HL-60/S4 treated with phorbol 12-myristate 13-acetate at 8.2 ng/mL for 4 days and 3 days (cell line): ENCODE data around the gene DDX51.
"Not testable (repeated sequence)": the region's sequence is repeated elsewhere in the genome, so short reads cannot be mapped to it uniquely, and the experiment has no call there.

Experiments used
- in situ Hi-C: fragments of 300-500 bp; cut with MboI; formaldehyde crosslinking; loops from 2 replicates; pipeline ENCODE4 v1.15.0; 2022; ENCODE audit warnings: low sequenced_read_pairs

Gene DDX51

DNA sequence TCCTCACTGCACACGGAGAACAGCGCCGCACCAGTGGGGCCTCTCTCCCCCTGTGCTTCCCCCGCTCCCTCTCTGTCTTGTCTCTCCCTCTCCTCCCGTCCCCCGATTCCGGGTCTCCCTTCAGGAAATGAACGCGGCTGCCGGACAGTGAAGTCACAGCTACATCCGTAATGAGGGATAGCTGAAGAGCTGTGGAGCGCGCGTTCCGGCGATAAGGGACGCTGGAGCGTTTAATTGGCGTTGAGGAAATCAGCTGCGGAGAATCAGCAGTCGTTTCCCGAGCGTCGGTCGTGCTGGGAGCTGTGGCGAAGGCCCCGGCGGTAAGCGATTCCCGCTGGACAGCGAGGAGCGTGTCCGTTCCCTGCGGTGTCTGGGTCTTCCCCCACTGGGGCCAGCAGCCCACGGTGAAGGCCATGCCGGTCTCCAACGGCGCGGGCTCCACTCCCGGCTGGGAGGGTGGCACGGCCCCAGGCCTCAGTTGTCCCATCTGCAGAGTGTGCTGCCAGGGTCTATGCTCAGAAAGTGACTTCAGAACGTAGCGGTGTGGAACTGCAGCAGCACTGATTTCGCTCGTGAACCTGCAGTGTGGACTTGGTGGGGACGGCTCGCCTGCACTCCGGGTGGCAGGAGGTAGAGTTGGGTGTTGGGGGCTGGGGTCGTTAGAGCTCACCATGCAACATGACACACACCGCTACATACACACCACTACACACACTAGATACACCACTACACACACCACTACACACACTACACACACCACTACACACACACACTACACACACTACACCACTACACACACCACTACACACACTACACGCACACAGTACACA is 11.0 kb upstream of the DDX51 start:
- in situ Hi-C loops = no loop called here

GRCh38 chr12:132154341-132154761 is 10.2 kb upstream of the DDX51 start:
- in situ Hi-C loops = no loop called here

DNA sequence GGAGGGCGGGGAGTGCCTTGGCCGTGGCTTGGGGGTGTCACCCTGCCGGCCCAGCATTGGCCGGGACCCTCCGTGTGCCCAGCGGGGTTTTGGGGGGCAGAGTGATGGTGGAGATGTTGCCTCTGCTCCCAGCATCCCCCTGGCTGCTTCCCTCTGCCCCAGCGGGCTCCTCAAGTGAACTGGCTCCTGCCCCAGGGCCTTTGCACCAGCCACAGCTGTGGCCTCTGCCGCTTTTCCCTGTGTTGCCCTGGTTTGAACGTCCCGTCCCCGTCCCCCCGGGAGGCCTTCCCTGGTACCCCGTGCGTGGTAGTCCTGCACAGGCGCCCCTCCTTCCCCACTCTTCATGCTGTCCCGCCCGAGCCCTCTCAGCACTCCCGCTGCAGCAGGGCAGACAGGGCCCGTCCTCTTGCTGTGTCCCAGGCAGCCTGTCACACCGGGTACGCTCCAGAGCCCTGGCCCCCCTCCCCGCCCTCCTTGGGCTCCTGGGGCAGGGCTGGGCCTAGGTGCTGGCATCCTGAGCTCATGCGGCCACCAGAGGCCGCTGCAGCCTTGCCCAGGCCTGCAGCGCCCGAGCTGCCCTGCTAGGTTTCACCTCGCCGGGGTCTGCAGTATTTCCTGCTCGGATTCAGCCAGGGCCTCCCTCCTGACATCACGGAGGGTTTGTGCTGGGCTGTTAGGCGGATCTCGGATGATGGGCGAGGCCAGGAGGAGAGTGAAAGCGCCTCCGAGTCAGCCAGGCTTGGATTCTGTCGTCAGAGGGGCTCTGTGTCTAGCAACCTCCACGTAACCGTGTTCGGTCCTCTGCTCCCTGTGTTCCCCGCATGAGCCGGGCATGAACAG is 9.6 kb upstream of the DDX51 start:
- in situ Hi-C loops = no loop called here

- in situ Hi-C loops = no loop called here
Measured at GRCh38 chr12:132152953-132153352, 8.8 kb upstream of the DDX51 start.

DNA sequence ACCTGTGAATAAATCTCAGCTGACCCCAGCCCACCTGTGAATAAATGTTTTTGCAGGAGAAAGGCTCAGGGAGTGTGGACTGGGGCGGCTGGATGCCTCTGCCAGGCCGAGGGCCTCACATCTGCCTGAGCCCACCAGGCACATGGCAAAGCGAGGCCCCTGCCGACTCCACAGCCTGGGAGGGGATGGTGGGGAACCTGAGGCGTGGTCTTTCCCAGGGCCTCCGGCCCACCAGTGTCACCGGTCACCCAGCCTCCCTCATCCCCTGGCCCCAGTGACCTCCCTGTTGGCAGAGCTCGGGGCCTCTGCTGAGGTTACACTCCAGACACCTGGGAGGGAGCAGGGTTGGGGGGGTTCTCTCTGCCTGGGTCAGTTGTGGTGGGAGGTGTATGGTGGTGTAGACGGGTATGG is 8.3 kb upstream of the DDX51 start:
- in situ Hi-C loops = no loop called here

DNA sequence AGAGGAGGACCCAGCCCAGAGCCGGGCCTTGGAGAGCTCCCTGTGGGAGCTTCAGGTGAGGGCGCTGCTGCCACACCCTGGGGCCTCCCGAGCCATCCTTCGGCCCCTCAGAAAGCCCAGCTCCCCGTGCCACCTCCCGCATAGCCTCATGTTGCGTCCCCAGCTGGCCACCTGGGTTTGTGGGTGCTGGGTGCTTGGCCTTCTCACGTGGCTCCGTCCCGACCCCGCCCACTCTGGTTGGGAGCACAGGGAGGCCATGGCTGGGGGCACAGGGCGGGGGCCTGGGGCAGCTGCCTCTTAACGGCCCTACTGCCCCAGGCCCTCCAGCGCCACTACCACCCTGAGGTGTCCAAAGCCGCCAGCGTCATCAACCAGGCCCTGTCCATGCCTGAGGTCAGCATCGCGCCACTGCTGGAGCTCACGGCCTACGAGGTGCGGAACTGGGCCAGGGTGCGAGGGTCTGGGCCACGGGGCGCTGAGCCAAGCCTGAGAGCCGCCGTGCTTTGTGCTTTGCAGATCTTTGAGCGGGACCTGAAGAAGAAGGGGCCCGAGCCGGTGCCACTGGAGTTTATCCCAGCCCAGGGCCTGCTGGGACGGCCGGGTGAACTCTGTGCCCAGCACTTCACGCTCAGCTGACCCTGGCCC is 7.8 kb upstream of the DDX51 start:
- in situ Hi-C loops = no loop called here

- in situ Hi-C loops = no loop called here
Measured at GRCh38 chr12:132151145-132151765, 7.1 kb upstream of the DDX51 start.

- in situ Hi-C loops = no loop called here
Measured at GRCh38 chr12:132150780-132151144, 6.6 kb upstream of the DDX51 start.

- in situ Hi-C loops = not testable (repeated sequence)
Measured at GRCh38 chr12:132149526-132149925, 5.4 kb upstream of the DDX51 start.

- in situ Hi-C loops = no loop called here
Measured at GRCh38 chr12:132148368-132149045, 4.4 kb upstream of the DDX51 start.

GRCh38 chr12:132147423-132148367 is 3.6 kb upstream of the DDX51 start:
- in situ Hi-C loops = no loop called here

DNA sequence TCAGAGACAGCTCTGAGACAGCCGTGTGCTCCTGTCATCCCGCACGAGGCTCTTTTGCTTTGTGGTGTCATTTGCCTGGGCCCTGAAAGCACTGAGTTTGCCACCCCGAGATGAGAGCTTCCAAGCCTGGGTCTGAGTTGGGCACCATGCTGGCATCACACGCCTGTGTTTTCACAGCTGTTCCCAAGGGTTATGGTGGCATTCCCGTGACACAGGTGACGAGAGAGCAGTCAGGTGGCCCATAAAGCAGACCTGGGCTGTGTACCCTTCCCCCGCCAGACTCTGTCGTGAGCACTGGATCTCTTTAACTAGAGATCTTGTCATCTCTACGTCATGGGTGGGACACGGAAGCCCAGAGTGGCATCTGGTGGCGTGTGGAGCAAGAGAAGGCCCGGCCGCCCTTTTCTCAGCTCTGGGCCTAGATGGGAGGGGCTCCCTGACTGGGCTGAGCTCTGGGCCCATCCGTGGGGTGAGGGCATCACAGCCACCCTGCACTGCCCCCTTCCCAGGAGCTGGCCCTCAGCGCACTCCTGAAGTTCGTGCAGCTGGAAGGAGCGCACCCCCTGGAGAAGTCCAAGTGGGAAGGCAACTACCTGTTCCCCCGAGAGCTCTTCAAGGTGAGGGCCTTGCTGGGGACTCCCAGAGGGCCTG is 2.8 kb upstream of the DDX51 start:
- in situ Hi-C loops = no loop called here

DNA sequence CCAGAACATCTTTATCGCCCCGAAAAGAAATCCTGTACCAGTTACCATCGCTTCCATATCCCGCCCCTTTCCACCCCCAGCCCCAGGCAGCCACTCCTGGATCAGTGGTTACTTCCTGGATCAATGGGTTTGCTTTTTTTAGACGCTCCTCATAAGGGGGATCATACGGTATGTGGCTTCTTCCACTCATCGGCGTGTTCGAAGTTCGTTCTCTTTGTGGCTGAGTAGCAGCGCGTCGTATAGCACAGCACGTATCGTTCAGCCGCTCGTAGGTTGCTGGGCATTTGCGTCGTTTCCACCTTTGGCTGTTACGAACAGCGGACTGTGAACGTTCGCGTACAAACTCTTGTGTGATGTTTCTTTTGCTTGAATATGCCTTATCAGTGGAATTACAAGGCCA is 2.0 kb upstream of the DDX51 start:
- in situ Hi-C loops = no loop called here

DNA sequence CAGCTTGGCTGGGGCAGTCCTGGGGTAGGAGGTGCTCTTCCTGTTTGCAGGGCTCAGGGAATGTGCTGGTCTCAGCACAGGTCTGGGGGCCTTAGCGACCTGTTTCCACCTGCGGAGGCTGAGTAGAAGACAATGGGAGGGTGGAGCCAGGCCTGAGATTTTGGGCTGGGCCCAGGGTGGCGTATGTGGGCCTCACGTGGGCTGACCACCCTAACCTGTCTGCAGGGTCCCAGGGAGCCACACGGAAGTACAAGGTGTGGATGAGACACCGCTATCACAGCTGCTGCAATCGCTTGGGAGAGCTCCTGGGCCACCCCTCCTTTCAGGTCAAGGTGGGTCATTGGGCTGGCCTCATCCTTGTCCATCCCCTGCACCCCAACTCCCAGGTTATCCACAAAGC is 1.2 kb upstream of the DDX51 start:
- in situ Hi-C loops = no loop called here

DNA sequence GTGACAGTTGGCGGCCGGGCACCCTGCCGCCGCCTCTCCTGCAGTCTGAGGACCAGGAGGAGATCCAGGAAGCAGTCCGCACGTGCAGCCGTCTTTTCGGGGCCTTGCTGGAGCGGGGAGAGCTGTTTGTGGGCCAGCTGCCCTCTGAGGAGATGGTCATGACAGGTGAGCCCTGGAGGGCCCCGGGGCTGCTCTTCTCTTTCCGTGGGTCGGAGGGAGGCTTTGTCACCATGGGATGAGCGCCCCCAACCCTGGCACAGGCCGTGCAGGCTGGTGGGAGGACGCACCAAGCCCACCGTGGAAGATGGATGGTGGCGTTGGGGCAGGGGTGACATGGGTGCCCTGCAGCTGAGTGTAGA is 670 bp upstream of the DDX51 start:
- in situ Hi-C loops = no loop called here

DNA sequence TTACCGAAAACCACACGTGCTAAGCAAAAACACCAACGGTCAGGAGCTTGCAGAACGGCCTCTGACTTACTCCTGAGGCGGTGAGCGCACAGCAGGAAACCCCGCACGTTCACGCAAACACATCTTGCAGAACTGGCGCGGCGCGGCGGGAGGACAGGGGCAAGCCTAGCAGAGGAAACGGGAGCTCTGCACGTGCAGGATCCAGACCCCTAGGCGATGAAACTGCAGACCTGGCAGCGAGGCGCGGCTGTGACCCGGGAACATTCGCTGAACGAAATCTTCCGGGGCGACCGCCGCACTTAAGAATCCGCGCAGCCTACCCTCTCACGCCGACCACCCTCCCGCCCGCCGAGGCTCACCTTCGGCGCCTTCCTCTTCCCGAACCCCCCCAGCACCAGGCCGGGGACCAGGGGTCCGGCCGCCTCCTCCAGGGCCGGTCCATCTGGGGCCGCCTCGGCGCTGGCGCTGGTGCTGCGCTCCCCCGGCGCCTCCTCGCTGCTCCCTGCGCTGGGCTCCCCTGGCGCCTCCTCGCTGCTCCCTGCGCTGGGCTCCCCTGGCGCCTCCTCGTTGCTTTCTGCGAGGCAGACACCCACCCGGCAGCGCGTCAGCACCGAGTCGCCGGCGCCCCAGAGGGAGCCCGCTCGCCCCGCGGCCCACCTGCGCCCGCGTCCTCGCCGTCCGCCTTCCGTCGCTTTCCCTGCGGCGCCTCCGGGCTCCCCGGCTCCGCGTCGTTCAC is 615 bp downstream of the DDX51 start:
- in situ Hi-C loops = no loop called here

DNA sequence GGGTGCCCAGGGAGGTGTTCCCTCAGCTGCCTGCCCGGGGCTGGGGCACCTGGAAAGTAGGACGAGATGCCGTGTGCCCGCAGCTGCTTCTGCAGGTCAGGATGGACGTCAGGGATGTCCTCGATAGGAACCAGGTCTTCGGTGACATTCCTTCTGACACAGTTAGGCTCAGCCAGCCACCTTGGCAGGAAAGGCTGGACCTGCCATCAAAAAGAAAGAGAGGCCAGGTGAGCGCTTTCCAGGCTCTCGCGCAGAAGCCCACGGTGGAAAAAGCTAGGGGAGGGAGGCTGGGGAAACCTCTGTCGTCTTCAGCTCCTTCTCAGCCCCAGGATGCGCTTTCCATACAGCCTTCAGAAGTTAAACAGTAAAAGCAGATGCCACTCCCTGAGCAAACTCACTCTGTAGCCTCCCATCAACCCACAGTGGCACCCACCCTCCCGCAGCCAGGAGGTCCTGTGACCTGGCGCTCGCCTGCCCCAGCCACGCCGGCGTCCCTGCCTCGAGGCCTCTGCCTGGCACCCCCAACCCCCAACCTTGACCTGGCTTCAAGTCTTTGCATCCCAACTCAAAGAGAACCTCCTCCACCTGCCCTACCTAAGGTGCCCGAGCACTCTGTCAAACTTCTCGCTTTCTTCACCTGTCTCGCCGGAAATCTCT is 1.3 kb downstream of the DDX51 start:
- in situ Hi-C loops = no loop called here
